GM13977 (cell line): Measurements from ENCODE around the gene RAB6D.
"Not testable (repeated sequence)": the region's sequence is repeated elsewhere in the genome, so short reads cannot be mapped to it uniquely, and the experiment has no call there.

Experiments used
- DNase-seq: peaks from one replicate; pipeline ENCODE4 v3.0.0; 2012; ENCODE audit warnings: low spot score
- CTCF ChIP-seq: IDR thresholded peaks from 2 replicates; pipeline ENCODE4 v1.5.1; 2012; ENCODE audit warnings: mild to moderate bottlenecking, control low read depth; ENCODE audit not compliant: insufficient read depth; ENCODE audit errors: extremely low read depth, missing control alignments
- in situ Hi-C: fragments of 300-500 bp; cut with MboI; formaldehyde crosslinking; loops from one replicate; pipeline ENCODE4 v1.12.0; 2022; ENCODE audit warnings: low sequenced_read_pairs, low pct_unique_long_range_greater_than_20kb, mixed read lengths, inconsistent platforms; ENCODE audit not compliant: unreplicated experiment

Gene RAB6D

GRCh38 chr2:131369954-131370353 lies 6.0 kb upstream of the RAB6D start:
- no peak for TF ChIP-seq CTCF
- in situ Hi-C loops, result loop anchor here (5.0 kb wide), 1 partner anchor 1093 kb away; no protein-coding TSS in a partner anchor
- no peak for DNase-seq

- DNase-seq, in situ Hi-C loops: not testable (repeated sequence)
These were observed 4.6 kb upstream of the RAB6D start for GRCh38 chr2:131368493-131369066.

- TF ChIP-seq CTCF, result no peak
- in situ Hi-C loops, result no loop called here
These were observed 3.4 kb upstream of the RAB6D start for GRCh38 chr2:131367352-131367751.

GRCh38 chr2:131366643-131367042 lies 2.7 kb upstream of the RAB6D start:
- DNase-seq, result no peak
- in situ Hi-C loops, result no loop called here
- no peak for TF ChIP-seq CTCF

More at GRCh38 chr2:131367352-131367751, 3.4 kb upstream of the RAB6D start:
- no peak for DNase-seq

GRCh38 chr2:131365452-131365851 lies 1.5 kb upstream of the RAB6D start:
- DNase-seq, result no peak
- TF ChIP-seq CTCF, result no peak
- in situ Hi-C loops, result no loop called here

- in situ Hi-C loops, result not testable (repeated sequence)
These were observed 755 bp downstream of the RAB6D start for GRCh38 chr2:131363213-131363612.

GRCh38 chr2:131361773-131362172 lies 2.2 kb downstream of the RAB6D start:
- DNase-seq, in situ Hi-C loops: not testable (repeated sequence)

More at GRCh38 chr2:131363213-131363612, 755 bp downstream of the RAB6D start:
- not testable (repeated sequence) for DNase-seq

- DNase-seq, in situ Hi-C loops: not testable (repeated sequence)
These were observed 10.7 kb downstream of the RAB6D start for GRCh38 chr2:131353167-131353697.

- TF ChIP-seq CTCF, result no peak
- in situ Hi-C loops, result no loop called here
- no peak for DNase-seq
These were observed 14.9 kb downstream of the RAB6D start for GRCh38 chr2:131349021-131349420.

GRCh38 chr2:131347035-131347434 lies 16.9 kb downstream of the RAB6D start:
- in situ Hi-C loops, result not testable (repeated sequence)

GRCh38 chr2:131339307-131339706 lies 24.7 kb downstream of the RAB6D start:
- DNase-seq, in situ Hi-C loops: not testable (repeated sequence)

More at GRCh38 chr2:131347035-131347434, 16.9 kb downstream of the RAB6D start:
- DNase-seq, result not testable (repeated sequence)

GRCh38 chr2:131335319-131335718 lies 28.6 kb downstream of the RAB6D start:
- in situ Hi-C loops, DNase-seq: not testable (repeated sequence)
